ENCODE results near the gene SLC7A10.
"Not testable (repeated sequence)": the region's sequence is repeated elsewhere in the genome, so short reads cannot be mapped to it uniquely, and the experiment has no call there.

SLC7A10 gene

GRCh38 chr19:33168528-33168927 is 57.1 kb downstream of the SLC7A10 start:
- no peak overlapping the region for H3K4me2 ChIP-seq (ENCODE audit: low read length)
- no peaks in the 10 kb centered on the region; the same call in 1 of the 2 replicates for H3K9me3 ChIP-seq (ENCODE audit: low read length)
- no peak overlapping the region for H3K27ac ChIP-seq (ENCODE audit: low read depth, low read length, poor library complexity, severe bottlenecking)
- no peaks in the 10 kb centered on the region for H3K4me1 ChIP-seq (ENCODE audit: insufficient read depth, low read length, severe bottlenecking)
- H4K20me1 ChIP-seq (ENCODE audit: insufficient read depth, low read length) = no peaks in the 10 kb centered on the region
- no peak overlapping the region for H3K4me3 ChIP-seq (ENCODE audit: low read depth, low read length, poor library complexity, severe bottlenecking)
- no peak overlapping the region for H3K9ac ChIP-seq (ENCODE audit: low read length)
- H3K79me2 ChIP-seq (ENCODE audit: insufficient read depth, low read length) = no peaks in the 10 kb centered on the region
- TF ChIP-seq EZH2 (IDR thresholded peaks at IDR 0.05; ENCODE audit: borderline replicate concordance, low read length) = no peak
- TF ChIP-seq, protein P1, sequence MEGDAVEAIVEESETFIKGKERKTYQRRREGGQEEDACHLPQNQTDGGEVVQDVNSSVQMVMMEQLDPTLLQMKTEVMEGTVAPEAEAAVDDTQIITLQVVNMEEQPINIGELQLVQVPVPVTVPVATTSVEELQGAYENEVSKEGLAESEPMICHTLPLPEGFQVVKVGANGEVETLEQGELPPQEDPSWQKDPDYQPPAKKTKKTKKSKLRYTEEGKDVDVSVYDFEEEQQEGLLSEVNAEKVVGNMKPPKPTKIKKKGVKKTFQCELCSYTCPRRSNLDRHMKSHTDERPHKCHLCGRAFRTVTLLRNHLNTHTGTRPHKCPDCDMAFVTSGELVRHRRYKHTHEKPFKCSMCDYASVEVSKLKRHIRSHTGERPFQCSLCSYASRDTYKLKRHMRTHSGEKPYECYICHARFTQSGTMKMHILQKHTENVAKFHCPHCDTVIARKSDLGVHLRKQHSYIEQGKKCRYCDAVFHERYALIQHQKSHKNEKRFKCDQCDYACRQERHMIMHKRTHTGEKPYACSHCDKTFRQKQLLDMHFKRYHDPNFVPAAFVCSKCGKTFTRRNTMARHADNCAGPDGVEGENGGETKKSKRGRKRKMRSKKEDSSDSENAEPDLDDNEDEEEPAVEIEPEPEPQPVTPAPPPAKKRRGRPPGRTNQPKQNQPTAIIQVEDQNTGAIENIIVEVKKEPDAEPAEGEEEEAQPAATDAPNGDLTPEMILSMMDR (IDR thresholded peaks at IDR 0.05; ENCODE audit: low read length) = no peak
- H2AFZ ChIP-seq (ENCODE audit: low read length) = no peak overlapping the region
- no peaks in the 10 kb centered on the region for H3F3A ChIP-seq (ENCODE audit: insufficient read depth, low read length)
- H3K36me3 ChIP-seq (ENCODE audit: insufficient read depth, low read length) = no peaks in the 10 kb centered on the region
- no peaks in the 10 kb centered on the region for H3K27me3 ChIP-seq (ENCODE audit: insufficient read depth, low read length)
- no peaks in the 10 kb centered on the region for H3K9me2 ChIP-seq (ENCODE audit: low read depth, low read length)

DNA sequence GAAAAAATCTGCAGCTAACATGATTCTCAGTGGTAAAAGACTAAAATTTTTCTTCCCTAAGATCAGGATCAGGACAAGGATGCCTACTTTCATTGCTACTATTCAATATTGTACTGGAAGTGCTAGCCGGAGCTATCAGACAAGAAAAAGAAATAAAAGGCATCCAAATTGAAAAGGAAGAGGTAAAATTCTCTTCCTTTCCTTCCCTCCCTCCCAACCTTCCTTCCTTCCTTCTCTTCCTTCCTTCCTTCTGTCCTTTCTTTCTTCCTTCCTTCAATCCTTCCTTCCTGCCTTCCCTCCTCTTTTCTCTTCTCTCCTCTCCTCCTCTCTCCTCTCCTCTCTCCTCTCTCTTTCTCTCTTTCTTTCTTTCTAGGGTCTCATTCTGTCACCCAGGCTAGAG is 58.2 kb downstream of the SLC7A10 start:
- H3F3A ChIP-seq (ENCODE audit: insufficient read depth, low read length) = no peaks in the 10 kb centered on the region
- no peak overlapping the region for H2AFZ ChIP-seq (ENCODE audit: low read length)
- H4K20me1 ChIP-seq (ENCODE audit: insufficient read depth, low read length) = no peaks in the 10 kb centered on the region
- no peaks in the 10 kb centered on the region for H3K4me1 ChIP-seq (ENCODE audit: insufficient read depth, low read length, severe bottlenecking)
- no peak overlapping the region for H3K27ac ChIP-seq (ENCODE audit: low read depth, low read length, poor library complexity, severe bottlenecking)
- H3K79me2 ChIP-seq (ENCODE audit: insufficient read depth, low read length) = no peaks in the 10 kb centered on the region
- no peak overlapping the region for H3K4me3 ChIP-seq (ENCODE audit: low read depth, low read length, poor library complexity, severe bottlenecking)
- no peak overlapping the region for H3K9ac ChIP-seq (ENCODE audit: low read length)
- no peaks in the 10 kb centered on the region for H3K36me3 ChIP-seq (ENCODE audit: insufficient read depth, low read length)
- no peaks in the 10 kb centered on the region for H3K9me2 ChIP-seq (ENCODE audit: low read depth, low read length)
- TF ChIP-seq, protein P1 (IDR thresholded peaks at IDR 0.05; ENCODE audit: low read length) = no peak
- no peak for TF ChIP-seq EZH2 (IDR thresholded peaks at IDR 0.05; ENCODE audit: borderline replicate concordance, low read length)
- H3K9me3 ChIP-seq (ENCODE audit: low read length) = no peaks in the 10 kb centered on the region; the same call in 1 of the 2 replicates
- no peak overlapping the region for H3K4me2 ChIP-seq (ENCODE audit: low read length)
- H3K27me3 ChIP-seq (ENCODE audit: insufficient read depth, low read length) = no peaks in the 10 kb centered on the region

DNA sequence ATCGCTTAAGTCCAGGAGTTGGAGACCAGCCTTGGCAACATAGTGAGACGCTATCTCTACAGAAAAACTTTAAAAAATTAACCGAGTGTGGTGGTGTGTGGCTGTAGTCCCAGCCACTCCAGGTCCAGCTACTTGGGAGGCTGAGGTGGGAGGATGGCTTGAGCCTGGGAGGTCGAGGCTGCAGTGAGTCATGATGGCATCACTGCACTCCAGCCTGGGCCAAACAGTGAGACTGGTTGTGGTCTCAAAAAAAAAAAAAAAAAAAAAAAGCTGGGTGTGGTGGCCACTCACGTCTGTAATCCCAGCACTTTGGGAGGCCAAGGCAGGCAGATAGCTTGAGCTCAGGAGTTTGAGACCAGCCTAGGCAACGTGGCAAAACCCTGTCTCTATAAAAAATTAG is 59.6 kb downstream of the SLC7A10 start:
- not testable (repeated sequence) for H3K79me2 ChIP-seq (ENCODE audit: insufficient read depth, low read length); H3K4me3 ChIP-seq (ENCODE audit: low read depth, low read length, poor library complexity, severe bottlenecking); H3K4me1 ChIP-seq (ENCODE audit: insufficient read depth, low read length, severe bottlenecking); H3K9ac ChIP-seq (ENCODE audit: low read length); H4K20me1 ChIP-seq (ENCODE audit: insufficient read depth, low read length); H3K27me3 ChIP-seq (ENCODE audit: insufficient read depth, low read length); H3K36me3 ChIP-seq (ENCODE audit: insufficient read depth, low read length); H3K9me3 ChIP-seq (ENCODE audit: low read length); H2AFZ ChIP-seq (ENCODE audit: low read length); H3K4me2 ChIP-seq (ENCODE audit: low read length); H3K27ac ChIP-seq (ENCODE audit: low read depth, low read length, poor library complexity, severe bottlenecking); H3F3A ChIP-seq (ENCODE audit: insufficient read depth, low read length); H3K9me2 ChIP-seq (ENCODE audit: low read depth, low read length)

DNA sequence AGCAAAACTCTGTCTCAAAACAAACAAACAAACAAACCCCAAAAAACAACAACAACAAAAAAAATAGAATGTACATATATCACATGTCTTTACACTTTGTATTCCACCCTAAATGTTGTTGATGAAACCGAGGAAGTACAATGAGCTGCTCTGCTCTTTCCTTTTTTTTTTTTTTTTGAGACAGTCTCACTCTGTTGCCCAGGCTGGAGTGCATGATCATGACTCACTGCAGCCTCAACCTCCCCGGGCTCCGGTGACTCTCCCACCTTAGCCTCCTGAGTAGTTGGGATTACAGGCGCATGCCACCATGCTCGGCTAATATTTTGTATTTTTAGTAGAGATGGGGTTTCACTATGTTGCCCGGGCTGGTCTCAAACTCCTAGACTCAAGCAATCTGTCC is 62.2 kb downstream of the SLC7A10 start:
- Histone ChIP-seq H3K4me2 (ENCODE audit: low read length) (no peak overlapping the region), H3K4me1 (ENCODE audit: insufficient read depth, low read length, severe bottlenecking) (no peaks in the 10 kb centered on the region), H2AFZ (ENCODE audit: low read length) (no peak overlapping the region), H3K79me2 (ENCODE audit: insufficient read depth, low read length) (no peaks in the 10 kb centered on the region), H3K36me3 (ENCODE audit: insufficient read depth, low read length) (no peaks in the 10 kb centered on the region), H3K4me3 (ENCODE audit: low read depth, low read length, poor library complexity, severe bottlenecking) (no peak overlapping the region), H3K27ac (ENCODE audit: low read depth, low read length, poor library complexity, severe bottlenecking) (no peak overlapping the region), H3K9me3 (ENCODE audit: low read length) (no peaks in the 10 kb centered on the region), H3K9ac (ENCODE audit: low read length) (no peak overlapping the region), H3K9me2 (ENCODE audit: low read depth, low read length) (no peaks in the 10 kb centered on the region), H3K27me3 (ENCODE audit: insufficient read depth, low read length) (no peaks in the 10 kb centered on the region), H3F3A (ENCODE audit: insufficient read depth, low read length) (no peaks in the 10 kb centered on the region), H4K20me1 (ENCODE audit: insufficient read depth, low read length) (no peaks in the 10 kb centered on the region)
- TF ChIP-seq, protein P1 (IDR thresholded peaks at IDR 0.05; ENCODE audit: low read length) = no peak
- TF ChIP-seq EZH2 (IDR thresholded peaks at IDR 0.05; ENCODE audit: borderline replicate concordance, low read length) = no peak

Measured in OCI-LY1 (cell line).